ENCODE results near the gene CALB2. TPM values are rescaled to one million over a fixed set of nuclear protein-coding genes. Genes with fewer than 3 reads are reported as not detected.

CALB2 gene
- total and polyA plus RNA-seq, 2 of the 13 experiments (the other 11 are each of a cell fraction or from before 2014, with no cell fraction given), result 0.37 to 0.40 TPM

DNA sequence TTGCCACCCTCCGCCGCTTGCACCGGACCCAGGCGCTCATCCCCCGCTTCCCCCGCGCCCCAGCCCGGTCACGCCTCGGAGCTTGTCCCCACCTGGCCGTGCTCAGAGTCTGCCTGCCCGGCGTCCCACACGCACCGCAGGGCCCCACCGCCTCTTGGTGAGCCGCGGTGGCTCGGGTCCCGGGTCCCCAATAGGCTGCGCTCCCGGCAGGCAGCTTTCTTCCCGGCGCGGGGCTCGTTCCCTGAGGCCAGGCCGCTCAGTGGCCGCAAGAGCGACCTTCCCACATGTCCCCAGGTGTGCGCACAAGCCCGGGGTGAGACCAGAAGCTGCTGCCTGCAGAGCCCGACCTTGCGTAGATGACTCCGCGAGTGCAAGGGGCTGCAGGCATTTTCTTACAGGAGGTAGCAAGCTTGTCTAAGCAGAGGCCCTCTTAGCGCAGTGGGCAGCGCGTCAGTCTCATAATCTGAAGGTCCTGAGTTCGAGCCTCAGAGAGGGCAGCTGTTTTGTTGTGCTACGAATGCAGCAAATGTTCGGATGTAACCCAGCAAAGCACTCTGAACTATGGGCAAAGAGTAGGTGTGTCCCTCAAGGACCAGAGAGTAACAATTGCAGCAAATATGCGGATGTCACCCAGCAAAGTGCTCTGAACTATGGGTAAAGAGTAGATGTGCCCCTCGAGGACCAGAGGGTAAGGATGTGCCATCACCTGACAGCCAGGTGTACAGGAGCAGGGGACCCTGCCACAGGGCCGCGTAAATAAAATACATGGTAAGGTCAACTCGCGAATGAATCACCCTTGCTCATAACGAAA lies 67.8 kb downstream of the CALB2 start (continued):
- TF ChIP-seq, protein P1, sequence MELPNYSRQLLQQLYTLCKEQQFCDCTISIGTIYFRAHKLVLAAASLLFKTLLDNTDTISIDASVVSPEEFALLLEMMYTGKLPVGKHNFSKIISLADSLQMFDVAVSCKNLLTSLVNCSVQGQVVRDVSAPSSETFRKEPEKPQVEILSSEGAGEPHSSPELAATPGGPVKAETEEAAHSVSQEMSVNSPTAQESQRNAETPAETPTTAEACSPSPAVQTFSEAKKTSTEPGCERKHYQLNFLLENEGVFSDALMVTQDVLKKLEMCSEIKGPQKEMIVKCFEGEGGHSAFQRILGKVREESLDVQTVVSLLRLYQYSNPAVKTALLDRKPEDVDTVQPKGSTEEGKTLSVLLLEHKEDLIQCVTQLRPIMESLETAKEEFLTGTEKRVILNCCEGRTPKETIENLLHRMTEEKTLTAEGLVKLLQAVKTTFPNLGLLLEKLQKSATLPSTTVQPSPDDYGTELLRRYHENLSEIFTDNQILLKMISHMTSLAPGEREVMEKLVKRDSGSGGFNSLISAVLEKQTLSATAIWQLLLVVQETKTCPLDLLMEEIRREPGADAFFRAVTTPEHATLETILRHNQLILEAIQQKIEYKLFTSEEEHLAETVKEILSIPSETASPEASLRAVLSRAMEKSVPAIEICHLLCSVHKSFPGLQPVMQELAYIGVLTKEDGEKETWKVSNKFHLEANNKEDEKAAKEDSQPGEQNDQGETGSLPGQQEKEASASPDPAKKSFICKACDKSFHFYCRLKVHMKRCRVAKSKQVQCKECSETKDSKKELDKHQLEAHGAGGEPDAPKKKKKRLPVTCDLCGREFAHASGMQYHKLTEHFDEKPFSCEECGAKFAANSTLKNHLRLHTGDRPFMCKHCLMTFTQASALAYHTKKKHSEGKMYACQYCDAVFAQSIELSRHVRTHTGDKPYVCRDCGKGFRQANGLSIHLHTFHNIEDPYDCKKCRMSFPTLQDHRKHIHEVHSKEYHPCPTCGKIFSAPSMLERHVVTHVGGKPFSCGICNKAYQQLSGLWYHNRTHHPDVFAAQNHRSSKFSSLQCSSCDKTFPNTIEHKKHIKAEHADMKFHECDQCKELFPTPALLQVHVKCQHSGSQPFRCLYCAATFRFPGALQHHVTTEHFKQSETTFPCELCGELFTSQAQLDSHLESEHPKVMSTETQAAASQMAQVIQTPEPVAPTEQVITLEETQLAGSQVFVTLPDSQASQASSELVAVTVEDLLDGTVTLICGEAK (IDR thresholded peaks at IDR 0.05), result no peak
- TF ChIP-seq, protein P1 (CRISPR knock-in tag; IDR thresholded peaks at IDR 0.05), result peak; percentile 70
- TF ChIP-seq ZNF512 (CRISPR knock-in tag; IDR thresholded peaks at IDR 0.05) (no peak), ZNF788 (CRISPR knock-in tag; IDR thresholded peaks at IDR 0.05; ENCODE audit: borderline replicate concordance) (peak; percentile 99; the same call in 1 of the 2 replicates), GATAD2A (CRISPR knock-in tag; IDR thresholded peaks at IDR 0.05) (peak; percentile 96), LRRFIP1 (CRISPR knock-in tag; conservative IDR thresholded peaks at IDR 0.05) (0 out of 2 replicates have a peak, but pooled peaks have one; percentile 53), CC2D1A (CRISPR knock-in tag; IDR thresholded peaks at IDR 0.05) (peak; percentile 82; the same call in 1 of the 2 replicates), ZFP36L2 (CRISPR knock-in tag; IDR thresholded peaks at IDR 0.05) (peak; percentile 61; the same call in 1 of the 2 replicates), ATF6 (CRISPR knock-in tag; conservative IDR thresholded peaks at IDR 0.05) (peak; percentile 97), ZNF883 (CRISPR knock-in tag; IDR thresholded peaks at IDR 0.05; ENCODE audit: not compliant biosample characterization) (peak; percentile 87), ZKSCAN1 (IDR thresholded peaks at IDR 0.05; ENCODE audit: low read length) (peak; percentile 83), WIZ (CRISPR knock-in tag; IDR thresholded peaks at IDR 0.05) (peak; percentile 90), KLF15 (CRISPR knock-in tag; IDR thresholded peaks at IDR 0.05; ENCODE audit: borderline replicate concordance) (peak; percentile 77; the same call in 1 of the 2 replicates)
